ENCODE measurements around the gene RNASEH1. TPM values are rescaled to one million over a fixed set of nuclear protein-coding genes. Genes with fewer than 3 reads are reported as not detected.

RNASEH1 gene
- total and polyA plus RNA-seq, 2 donors from 2014 or later, result 6.8 to 21.1 TPM

- no peaks in the 10 kb centered on the region for H3K9me3 ChIP-seq (ENCODE audit: control insufficient read depth in 2 of 3, insufficient read depth in 1 of 3, low read length in 3 of 3)
- peaks cover 4 to 37% (median 25%) of the 10 kb centered on the region in 3 donors for H3K36me3 ChIP-seq (ENCODE audit: control insufficient read depth in 2 of 3, insufficient read depth in 3 of 3, low read length in 3 of 3)
- no peak for DNase-seq
- no peaks in the 10 kb centered on the region for H3K27me3 ChIP-seq (ENCODE audit: control insufficient read depth, insufficient read depth, low read length)
- no peak for TF ChIP-seq CTCF (IDR thresholded peaks at IDR 0.05; ENCODE audit: borderline replicate concordance, extremely low read depth, insufficient read depth)
- no peak for FAIRE-seq
- H3K4me1 ChIP-seq (ENCODE audit: control insufficient read depth in 2 of 3, insufficient read depth in 2 of 3, low read depth in 1 of 3, low read length in 3 of 3), result peaks cover 0 to under 1% (median 0%) of the 10 kb centered on the region in 3 donors
- no peak overlapping the region for H3K9ac ChIP-seq (ENCODE audit: low read length in 3 of 3)
- no peak overlapping the region for H3K27ac ChIP-seq (ENCODE audit: low read depth in 2 of 2, low read length in 2 of 2)
- no peak overlapping the region for H3K4me3 ChIP-seq (ENCODE audit: low read length in 3 of 3)
- intact Hi-C loops (cut with DNase I), result no loop called here
These were observed 16.0 kb downstream of the RNASEH1 start for GRCh38 chr2:3542107-3542506.

- Histone ChIP-seq H3K4me1 (ENCODE audit: control insufficient read depth in 2 of 3, insufficient read depth in 2 of 3, low read depth in 1 of 3, low read length in 3 of 3) (peaks cover 0 to 16% (median 4%) of the 10 kb centered on the region in 3 donors), H3K9ac (ENCODE audit: low read length in 3 of 3) (no peak overlapping the region), H3K27me3 (ENCODE audit: control insufficient read depth, insufficient read depth, low read length) (no peaks in the 10 kb centered on the region), H3K36me3 (ENCODE audit: control insufficient read depth in 2 of 3, insufficient read depth in 3 of 3, low read length in 3 of 3) (peaks cover 0 to 16% (median 9%) of the 10 kb centered on the region in 3 donors), H3K9me3 (ENCODE audit: control insufficient read depth in 2 of 3, insufficient read depth in 1 of 3, low read length in 3 of 3) (no peaks in the 10 kb centered on the region), H3K27ac (ENCODE audit: low read depth in 2 of 2, low read length in 2 of 2) (no peak overlapping the region), H3K4me3 (ENCODE audit: low read length in 3 of 3) (no peak overlapping the region)
- TF ChIP-seq CTCF (IDR thresholded peaks at IDR 0.05; ENCODE audit: borderline replicate concordance, extremely low read depth, insufficient read depth), result no peak
- FAIRE-seq (no peak), DNase-seq (no peak)
- intact Hi-C loops (cut with DNase I), result no loop called here
These were observed 18.3 kb downstream of the RNASEH1 start for GRCh38 chr2:3539836-3540235.

- Histone ChIP-seq H3K27ac (ENCODE audit: low read depth in 2 of 2, low read length in 2 of 2) (peak overlapping the region; percentile 95 to 97), H3K36me3 (ENCODE audit: control insufficient read depth in 2 of 3, insufficient read depth in 3 of 3, low read length in 3 of 3) (peaks cover 0 to 4% (median under 1%) of the 10 kb centered on the region in 3 donors), H3K9me3 (ENCODE audit: control insufficient read depth in 2 of 3, insufficient read depth in 1 of 3, low read length in 3 of 3) (no peaks in the 10 kb centered on the region), H3K9ac (ENCODE audit: low read length in 3 of 3) (peak overlapping the region; percentile 22 to 91 (median 41)), H3K4me3 (ENCODE audit: low read length in 3 of 3) (peak overlapping the region; percentile 49 to 66 (median 61)), H3K27me3 (ENCODE audit: control insufficient read depth, insufficient read depth, low read length) (no peaks in the 10 kb centered on the region), H3K4me1 (ENCODE audit: control insufficient read depth in 2 of 3, insufficient read depth in 2 of 3, low read depth in 1 of 3, low read length in 3 of 3) (peaks cover 0 to 21% (median 4%) of the 10 kb centered on the region in 3 donors)
- TF ChIP-seq CTCF (IDR thresholded peaks at IDR 0.05; ENCODE audit: borderline replicate concordance, extremely low read depth, insufficient read depth), result peak; percentile 5
- intact Hi-C loops (cut with DNase I), result no loop called here
- FAIRE-seq, result no peak
- peak; percentile 72 to 83 (median 82) for DNase-seq
These were observed 21.2 kb downstream of the RNASEH1 start for GRCh38 chr2:3536682-3537632.

Measured in kidney (tissue), 14 donors.